SK-MEL-5 (cell line): ENCODE measurements around the gene HELZ. TPM values are rescaled to one million over a fixed set of nuclear protein-coding genes. Genes with fewer than 3 reads are reported as not detected.
A peak's percentile ranks its signal among the peaks of the same experiment; 100 is the strongest.
"Not testable (repeated sequence)": the region's sequence is repeated elsewhere in the genome, so short reads cannot be mapped to it uniquely, and the experiment has no call there.

Experiments
- DNase-seq: peaks from one replicate; pipeline ENCODE4 v3.0.0-alpha.2; 2016; ENCODE audit warnings: low read depth, low spot score
- in situ Hi-C: cut with HindIII; loops from 2 replicates; pipeline ENCODE4 v1.10.0; 2016; ENCODE audit warnings: low sequenced_read_pairs, high pct_unique_total_duplicates, low pct_unique_long_range_greater_than_20kb
- total RNA-seq: library from RNA; depleted of rRNA; stranded (reverse); fragments of >200 nt; shearing (Covaris generic); gene quantifications from 2 replicates; pipeline ENCODE4 v1.2.3, GENCODE V29; 2014

HELZ gene
- total RNA-seq, 1 experiment from 2014 or later, result 45.7 TPM

- peak; percentile 20 for DNase-seq
- in situ Hi-C loops, result no loop called here
Measured at GRCh38 chr17:67139784-67140665, 105.0 kb downstream of the HELZ start.

GRCh38 chr17:67139289-67139688 lies 105.7 kb downstream of the HELZ start:
- DNase-seq, result no peak
- in situ Hi-C loops, result no loop called here

- DNase-seq, result peak; percentile 23
- in situ Hi-C loops, result no loop called here
Measured at GRCh38 chr17:67138392-67138791, 106.6 kb downstream of the HELZ start.

GRCh38 chr17:67137860-67138259 lies 107.1 kb downstream of the HELZ start:
- in situ Hi-C loops, result no loop called here
- DNase-seq, result no peak

- in situ Hi-C loops, result no loop called here
- no peak for DNase-seq
Measured at GRCh38 chr17:67137026-67137370, 108.0 kb downstream of the HELZ start.

- DNase-seq, result no peak
- in situ Hi-C loops, result no loop called here
Measured at GRCh38 chr17:67136191-67137025, 108.6 kb downstream of the HELZ start.

GRCh38 chr17:67133161-67133560 lies 111.8 kb downstream of the HELZ start:
- DNase-seq, result no peak
- in situ Hi-C loops, result loop anchor here (5.0 kb wide), 1 partner anchor 34 kb away; no protein-coding TSS in a partner anchor

- DNase-seq, result no peak
- in situ Hi-C loops, result loop anchor here (5.0 kb wide), 1 partner anchor 35 kb away; no protein-coding TSS in a partner anchor
Measured at GRCh38 chr17:67132366-67132765, 112.6 kb downstream of the HELZ start.

- in situ Hi-C loops, result loop anchor here (5.0 kb wide), 1 partner anchor 37 kb away; no protein-coding TSS in a partner anchor
- DNase-seq, result no peak
Measured at GRCh38 chr17:67130768-67131167, 114.2 kb downstream of the HELZ start.

- DNase-seq, result no peak
- in situ Hi-C loops, result no loop called here
Measured at GRCh38 chr17:67129283-67129682, 115.7 kb downstream of the HELZ start.

- in situ Hi-C loops, result no loop called here
- DNase-seq, result no peak
Measured at GRCh38 chr17:67128700-67129099, 116.3 kb downstream of the HELZ start.

- DNase-seq, result no peak
- in situ Hi-C loops, result no loop called here
Measured at GRCh38 chr17:67127925-67128324, 117.1 kb downstream of the HELZ start.

GRCh38 chr17:67126983-67127382 lies 118.0 kb downstream of the HELZ start:
- DNase-seq, result no peak
- in situ Hi-C loops, result no loop called here

GRCh38 chr17:67126543-67126942 lies 118.5 kb downstream of the HELZ start:
- in situ Hi-C loops, DNase-seq: not testable (repeated sequence)

GRCh38 chr17:67125924-67126323 lies 119.1 kb downstream of the HELZ start:
- in situ Hi-C loops, result no loop called here

GRCh38 chr17:67125417-67125816 lies 119.6 kb downstream of the HELZ start:
- DNase-seq, result no peak
- in situ Hi-C loops, result no loop called here

More at GRCh38 chr17:67125924-67126323, 119.1 kb downstream of the HELZ start:
- DNase-seq, result no peak

- in situ Hi-C loops, result no loop called here
- no peak for DNase-seq
Measured at GRCh38 chr17:67124450-67125148, 120.4 kb downstream of the HELZ start.

- in situ Hi-C loops, result no loop called here
- no peak for DNase-seq
Measured at GRCh38 chr17:67123699-67124098, 121.3 kb downstream of the HELZ start.
